Measurements from ENCODE around the gene KIF24. TPM values are rescaled to one million over a fixed set of nuclear protein-coding genes. Genes with fewer than 3 reads are reported as not detected.

KIF24 gene
- total and polyA plus RNA-seq, 2 of the 8 experiments (the other 6 are each of a cell fraction or from before 2014, with no cell fraction given) = 2.7 to 3.9 TPM

- no peak for TF ChIP-seq POU5F1 (IDR thresholded peaks at IDR 0.05; ENCODE audit: low read depth, low read length)
- no peak for TF ChIP-seq KDM4A (IDR thresholded peaks at IDR 0.05; ENCODE audit: low read depth, low read length, severe bottlenecking)
- no peak for TF ChIP-seq RBBP5 (IDR thresholded peaks at IDR 0.05; ENCODE audit: borderline replicate concordance, low read depth, low read length)
Measured at GRCh38 chr9:34371886-34372466, 42.9 kb upstream of the KIF24 start (continued).

Measured in H1 (cell line).